GM19043 (cell line): ENCODE measurements around the gene ELMO1.

ENCODE experiments used
- ATAC-seq: cut with Tn5 transposase; IDR thresholded peaks from one replicate; pipeline ENCODE4 v1.9.1; 2021; ENCODE audit warnings: low read depth; ENCODE audit not compliant: unreplicated experiment

The ELMO1 gene

DNA sequence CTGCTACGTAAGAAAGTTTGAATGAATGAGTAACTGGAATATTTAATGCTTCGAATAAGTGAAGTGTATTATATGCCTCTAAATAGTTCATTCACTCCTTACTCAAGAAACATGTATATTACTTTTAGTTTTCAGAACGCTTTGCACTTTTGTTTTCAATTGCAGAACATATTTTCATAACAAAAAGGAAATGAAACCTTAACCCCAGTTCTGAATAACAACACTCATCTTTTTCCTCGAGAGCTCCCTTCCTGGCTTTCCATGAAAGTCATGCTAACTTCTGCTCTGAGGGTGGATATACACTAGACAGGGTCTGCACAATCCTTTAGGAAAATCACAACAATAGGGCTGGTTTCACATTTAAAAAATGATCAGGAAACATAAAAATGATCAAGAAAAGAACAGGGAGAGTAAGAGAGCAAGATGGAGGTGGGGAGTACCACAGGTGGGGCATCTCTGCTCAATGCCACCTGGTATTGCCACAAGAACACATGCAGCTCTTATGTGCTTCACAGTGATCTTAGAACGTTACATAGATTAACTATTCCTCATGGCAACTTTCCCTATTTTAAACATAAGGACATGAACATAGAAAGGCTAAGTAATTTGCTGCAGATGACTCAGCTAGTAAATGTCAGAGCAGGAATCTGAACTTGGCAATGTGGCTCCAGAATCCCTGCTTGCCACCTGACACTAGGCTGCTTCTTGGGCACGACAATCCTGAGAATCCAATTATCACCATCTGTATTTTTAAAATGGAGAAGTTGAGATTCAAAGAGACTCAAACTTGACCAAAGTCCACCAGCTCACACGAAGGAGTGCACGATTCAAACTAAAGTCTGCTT, 504.9 kb downstream of the ELMO1 start:
- peak; percentile 62 for ATAC-seq

DNA sequence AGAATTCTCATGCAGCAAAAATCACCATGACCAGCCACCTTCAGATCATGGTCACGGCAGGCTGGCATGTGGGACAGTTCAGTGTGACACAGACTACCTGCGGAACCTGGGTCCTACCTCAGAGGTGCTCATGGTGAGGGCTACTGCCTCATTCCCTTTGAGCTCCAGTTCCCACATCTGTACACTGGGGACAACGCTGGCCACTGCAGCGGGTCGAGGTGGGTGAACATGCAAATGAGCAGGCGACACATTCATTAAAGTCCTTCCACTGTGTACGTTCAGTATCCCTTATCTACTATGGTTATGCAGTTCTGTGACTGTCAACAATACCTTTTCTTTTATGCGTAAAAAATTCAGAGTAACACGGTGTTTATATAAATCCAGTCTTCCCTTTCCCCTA, 505.7 kb downstream of the ELMO1 start:
- no peak for ATAC-seq

DNA sequence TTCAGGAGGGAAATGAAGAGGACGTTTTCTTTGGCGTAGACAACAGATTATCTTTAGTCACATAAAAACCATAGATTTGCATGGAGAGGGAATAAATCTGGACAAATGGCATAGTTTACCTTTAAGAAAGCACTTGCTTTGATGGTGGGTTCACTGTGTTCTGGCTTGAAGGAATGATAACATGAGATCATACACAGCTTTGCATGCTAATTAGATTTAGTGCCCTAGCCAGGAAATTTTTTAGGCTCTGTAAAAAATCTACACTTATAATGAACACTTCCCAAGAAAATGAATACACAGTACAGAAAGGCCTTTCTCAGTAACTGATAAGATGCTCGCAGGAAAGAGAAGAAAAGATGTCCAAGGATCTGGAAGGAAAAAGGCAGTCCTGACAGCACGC, 506.1 kb downstream of the ELMO1 start:
- no peak for ATAC-seq

DNA sequence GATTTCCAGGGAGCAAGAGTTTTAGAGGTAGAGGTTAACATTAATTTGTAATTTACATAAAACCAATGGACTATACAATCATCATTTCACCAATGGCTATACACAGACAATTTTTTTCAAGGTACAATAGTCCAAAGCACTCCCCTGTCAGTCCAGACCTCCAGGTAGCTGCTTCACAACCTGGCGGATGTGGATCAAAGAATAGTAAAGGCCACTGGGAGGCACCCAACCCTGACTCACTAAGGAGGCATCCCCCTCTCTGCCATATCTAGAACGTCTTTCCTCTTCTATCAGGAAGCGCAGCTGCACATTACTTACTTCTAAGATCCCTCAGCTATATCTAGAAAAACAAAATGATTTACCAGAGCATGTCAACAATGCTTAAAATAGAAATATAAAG, 506.6 kb downstream of the ELMO1 start:
- no peak for ATAC-seq

DNA sequence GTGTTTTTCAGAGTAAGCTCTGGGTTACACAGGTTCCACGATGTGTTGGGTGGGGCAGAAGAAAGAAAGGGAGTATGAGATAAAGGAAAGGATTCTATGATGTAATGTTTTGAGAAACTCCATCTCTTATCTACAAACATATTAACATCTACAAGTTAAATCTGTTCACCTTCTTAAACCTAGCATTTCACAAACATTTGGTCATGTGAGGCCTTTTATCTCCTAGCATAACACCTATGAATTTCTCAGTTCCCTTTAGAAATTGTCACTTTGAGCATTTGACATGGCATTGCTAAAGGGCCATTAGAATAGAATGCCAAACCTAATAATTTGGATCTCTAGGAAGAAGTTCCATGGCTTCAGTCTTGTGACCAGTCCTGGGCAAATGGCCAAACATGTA, 507.3 kb downstream of the ELMO1 start:
- no peak for ATAC-seq

DNA sequence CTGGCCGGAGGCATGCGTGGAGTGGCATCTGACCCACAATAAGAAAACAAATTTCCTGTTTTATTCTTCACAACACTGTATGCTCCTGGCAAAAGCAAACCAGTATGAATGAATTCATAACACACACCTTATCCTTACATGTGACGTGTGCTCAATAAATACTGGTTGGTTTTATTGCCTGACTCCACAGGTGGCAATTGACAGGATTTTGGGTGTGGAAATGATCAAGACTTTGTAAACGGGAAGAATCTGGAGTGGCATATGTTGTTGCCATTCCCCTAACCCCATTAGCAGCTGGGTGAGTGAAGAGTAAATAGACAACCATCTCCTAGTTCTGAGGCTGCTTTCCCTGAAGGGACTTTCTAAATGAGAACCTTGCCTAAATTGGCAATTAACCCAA, 508.8 kb downstream of the ELMO1 start:
- ATAC-seq = no peak

DNA sequence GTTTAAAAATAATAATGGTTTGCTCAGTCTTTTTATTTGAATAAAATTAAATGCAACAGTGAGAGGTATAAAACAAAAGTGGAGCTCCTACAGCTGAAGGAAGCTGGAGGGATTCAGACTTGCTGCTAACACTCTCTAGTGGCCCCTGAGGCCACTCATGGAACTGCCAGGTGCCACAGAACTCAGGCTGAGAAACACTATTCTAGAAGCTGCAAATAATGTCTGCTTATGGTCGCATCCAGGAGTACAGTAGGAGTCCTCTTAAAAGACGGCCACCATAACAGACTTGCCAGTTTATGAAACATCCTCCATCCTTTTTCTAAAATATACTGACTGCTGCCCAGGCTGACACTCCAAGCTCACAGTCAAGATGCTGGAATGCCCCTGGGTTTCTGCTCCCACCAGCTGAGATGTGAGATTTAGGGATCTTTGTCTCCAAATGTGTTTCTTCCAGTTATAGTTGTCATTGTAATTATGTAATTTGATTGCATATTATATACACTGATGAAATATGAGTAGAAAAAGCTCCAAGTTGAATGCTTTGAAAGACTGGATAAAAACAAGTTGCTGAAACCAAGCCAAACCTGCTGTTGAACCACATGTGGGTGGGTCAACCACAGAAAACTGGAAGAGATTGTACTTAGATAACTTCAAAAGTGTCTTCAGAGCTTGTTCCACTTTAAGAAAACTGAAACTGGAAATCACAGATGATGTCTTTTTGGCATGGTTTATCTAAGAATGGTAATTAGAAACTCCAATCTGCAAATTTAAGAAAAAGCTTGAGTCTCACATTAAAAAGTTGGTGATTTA, 510.7 kb downstream of the ELMO1 start:
- no peak for ATAC-seq

DNA sequence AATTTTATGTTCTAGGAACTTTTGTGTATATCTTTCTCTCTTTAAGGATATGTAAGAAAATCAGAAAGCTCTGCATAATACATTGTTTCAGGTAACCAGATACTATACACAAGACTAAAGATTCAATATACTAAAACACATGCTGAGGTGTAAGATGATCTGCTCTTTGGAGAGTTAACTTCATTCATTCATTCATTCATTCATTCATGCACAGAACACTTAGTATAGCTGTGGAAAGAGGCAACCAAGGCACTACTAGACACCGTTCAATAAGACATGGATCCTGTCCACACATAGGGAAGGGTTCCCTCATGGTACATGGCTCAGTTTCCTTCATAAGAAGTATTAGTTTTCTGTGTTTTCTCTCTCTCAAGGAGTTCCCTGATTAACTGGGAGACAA, 516.8 kb downstream of the ELMO1 start:
- ATAC-seq = no peak

DNA sequence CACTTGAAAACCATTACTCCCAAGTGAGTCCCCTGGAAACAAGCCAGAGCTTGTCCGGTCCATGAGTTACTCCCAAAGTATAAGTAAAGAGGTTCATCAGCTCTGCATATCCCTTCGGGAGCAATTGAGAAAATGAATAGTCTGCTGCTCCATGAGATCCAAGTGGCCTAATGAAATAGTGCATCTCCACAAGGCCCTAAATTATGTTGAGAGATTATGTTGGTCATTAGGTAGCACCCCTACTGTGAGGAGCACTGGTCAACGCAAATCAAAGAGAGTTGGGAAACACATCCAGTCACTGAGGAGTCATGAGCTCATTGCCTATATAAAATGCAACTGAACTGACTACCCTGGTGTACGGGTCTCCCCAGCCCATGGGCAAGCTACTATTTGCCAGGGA, 518.9 kb downstream of the ELMO1 start:
- ATAC-seq = no peak

- no peak for ATAC-seq
These were observed 519.9 kb downstream of the ELMO1 start for GRCh38 chr7:36928718-36929117.

DNA sequence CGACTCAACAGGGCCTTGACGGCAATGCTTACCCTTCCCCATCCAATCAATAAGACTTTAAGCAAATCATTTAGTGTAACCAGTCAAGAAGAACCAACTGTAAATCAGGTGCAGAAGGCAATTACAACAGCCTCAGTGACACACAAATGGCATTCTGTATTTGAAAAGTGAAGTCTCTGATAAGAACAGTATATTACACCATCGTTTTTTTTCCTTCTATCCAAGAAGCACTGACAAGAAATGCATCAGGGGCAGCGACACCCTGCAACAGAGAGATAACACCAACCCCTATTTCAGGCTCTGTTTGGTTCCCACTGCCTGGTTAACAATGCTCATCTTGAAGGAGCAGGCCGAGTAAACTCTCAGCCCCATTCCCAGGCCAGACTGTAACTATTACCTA, 520.4 kb downstream of the ELMO1 start:
- no peak for ATAC-seq

DNA sequence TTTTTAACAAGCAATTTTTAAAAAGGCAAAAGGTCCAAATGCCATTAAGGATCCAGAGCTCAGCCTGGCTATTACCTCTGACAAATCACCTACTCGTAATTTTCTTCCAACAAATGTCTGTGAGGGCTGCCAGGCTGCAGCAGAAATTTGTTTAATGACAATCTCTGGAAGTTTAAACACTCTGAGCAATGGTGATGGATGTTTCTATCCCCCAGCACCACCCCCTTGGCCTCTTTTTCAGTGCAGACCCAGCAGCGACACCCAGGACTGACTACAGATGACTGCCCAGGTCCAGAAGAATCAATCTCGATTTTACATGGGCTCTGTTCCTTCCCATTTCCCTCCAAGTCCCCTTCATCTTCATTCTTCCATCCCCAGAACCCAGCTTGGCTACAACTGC, 523.0 kb downstream of the ELMO1 start:
- ATAC-seq = no peak

DNA sequence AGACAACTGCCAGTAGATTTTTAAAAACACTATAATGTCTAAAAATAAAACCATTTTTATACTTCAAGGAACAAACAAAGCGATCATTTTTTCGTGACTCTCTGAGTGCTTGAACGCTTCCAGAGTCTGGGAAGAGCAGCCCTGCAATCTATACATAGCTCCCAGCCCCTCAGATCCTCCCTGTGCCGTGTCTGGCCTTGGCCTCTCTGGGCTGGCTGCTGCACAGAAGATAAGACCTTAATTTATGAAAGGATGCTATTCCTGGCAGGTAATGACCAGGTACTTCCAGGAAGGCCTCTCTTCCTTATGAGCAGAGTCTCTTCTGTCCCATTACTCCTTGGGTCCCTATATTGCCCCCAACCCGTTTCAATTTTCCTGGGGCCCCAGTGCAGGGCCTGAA, 523.5 kb downstream of the ELMO1 start:
- ATAC-seq = no peak

DNA sequence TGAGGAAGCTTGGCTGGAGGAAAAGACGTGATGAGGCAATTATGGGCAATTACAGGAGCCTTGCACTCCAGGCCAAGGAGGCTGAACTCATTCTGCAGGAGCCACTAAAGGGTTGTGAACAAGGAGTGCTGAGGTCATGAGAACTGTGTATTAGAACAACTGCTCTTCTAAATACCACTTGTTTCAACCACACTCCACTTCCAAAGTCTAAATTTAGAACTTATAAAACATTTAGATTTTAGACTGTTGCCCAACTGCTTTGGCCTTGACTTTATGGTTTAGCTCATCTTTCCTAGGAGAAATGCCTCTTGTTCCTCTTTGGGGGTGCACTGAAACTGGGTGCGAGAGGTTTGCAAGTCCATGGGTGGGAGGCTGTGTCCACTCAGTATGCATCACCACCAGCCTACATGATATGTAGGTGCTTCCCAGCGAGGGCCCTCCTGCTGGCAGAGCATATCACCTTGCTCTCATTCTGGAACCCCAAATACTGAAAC, 524.7 kb downstream of the ELMO1 start:
- no peak for ATAC-seq

DNA sequence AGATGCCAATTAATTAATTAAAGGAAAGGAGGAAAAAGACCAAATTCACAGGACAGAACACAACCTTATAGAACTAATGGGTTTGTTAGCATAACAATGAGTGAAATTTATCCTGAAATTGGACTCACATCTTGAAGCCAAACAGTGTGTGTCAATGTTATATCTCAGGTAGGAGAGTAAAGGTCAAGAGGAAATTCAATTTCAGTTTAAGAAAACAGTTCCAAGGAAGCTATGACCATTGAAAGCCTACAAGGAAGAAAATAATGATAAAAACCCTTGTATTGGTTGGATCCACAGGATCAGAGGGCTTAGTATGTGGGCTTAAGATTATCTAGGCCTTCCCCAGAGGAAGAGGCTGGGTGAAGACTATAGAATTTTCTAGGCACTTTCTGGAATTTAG, 525.5 kb downstream of the ELMO1 start:
- ATAC-seq = no peak

DNA sequence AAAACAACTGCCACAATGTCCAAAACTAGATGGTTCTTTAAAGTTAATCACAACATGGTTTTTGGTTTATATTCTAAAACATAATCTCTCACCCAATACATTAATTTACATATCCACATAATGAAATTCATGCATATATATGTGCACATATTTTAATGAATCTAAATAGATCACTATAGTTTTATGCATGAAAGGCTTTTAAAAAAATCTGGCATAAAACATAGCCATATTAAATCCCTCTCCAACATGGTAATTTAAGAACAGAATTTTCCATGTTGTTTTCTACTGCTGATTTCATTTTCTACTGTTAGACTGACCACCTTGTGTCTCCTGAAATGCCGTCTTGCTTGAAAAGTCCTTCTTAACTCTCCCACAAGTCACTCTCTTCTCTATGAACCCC, 528.2 kb downstream of the ELMO1 start:
- no peak for ATAC-seq

- ATAC-seq = no peak
These were observed 528.9 kb downstream of the ELMO1 start for GRCh38 chr7:36919738-36920137.

GRCh38 chr7:36918591-36918990, 530.1 kb downstream of the ELMO1 start:
- ATAC-seq = no peak

DNA sequence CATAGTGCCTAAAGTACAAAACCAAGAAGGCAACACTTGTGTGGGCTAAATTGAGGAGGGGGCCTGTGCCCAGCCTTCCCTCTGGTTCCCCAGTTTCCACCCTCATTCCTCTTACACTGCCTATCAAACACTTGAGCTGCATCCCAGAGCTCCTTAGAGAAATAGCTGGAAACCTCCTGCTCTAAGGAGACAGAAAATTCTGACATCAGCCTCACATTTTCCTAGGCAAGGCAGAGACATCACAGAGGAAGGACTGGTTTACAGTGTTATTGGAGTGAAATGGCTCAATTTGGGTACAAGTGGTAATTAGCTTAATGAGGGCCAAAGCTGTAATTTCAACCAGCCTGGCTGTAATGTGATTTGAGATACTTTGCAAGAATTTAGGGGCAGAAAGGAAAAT, 532.0 kb downstream of the ELMO1 start:
- ATAC-seq = no peak

- no peak for ATAC-seq
These were observed 532.5 kb downstream of the ELMO1 start for GRCh38 chr7:36916116-36916515.

GRCh38 chr7:36911788-36912187, 536.9 kb downstream of the ELMO1 start:
- ATAC-seq = no peak

- ATAC-seq = no peak
These were observed 537.8 kb downstream of the ELMO1 start for GRCh38 chr7:36910859-36911258.
